ENCODE results near the gene AKAP11. TPM values are rescaled to one million over a fixed set of nuclear protein-coding genes. Genes with fewer than 3 reads are reported as not detected.

AKAP11 gene
- polyA plus RNA-seq, 1 donor from 2014 or later: 20.9 TPM

DNA sequence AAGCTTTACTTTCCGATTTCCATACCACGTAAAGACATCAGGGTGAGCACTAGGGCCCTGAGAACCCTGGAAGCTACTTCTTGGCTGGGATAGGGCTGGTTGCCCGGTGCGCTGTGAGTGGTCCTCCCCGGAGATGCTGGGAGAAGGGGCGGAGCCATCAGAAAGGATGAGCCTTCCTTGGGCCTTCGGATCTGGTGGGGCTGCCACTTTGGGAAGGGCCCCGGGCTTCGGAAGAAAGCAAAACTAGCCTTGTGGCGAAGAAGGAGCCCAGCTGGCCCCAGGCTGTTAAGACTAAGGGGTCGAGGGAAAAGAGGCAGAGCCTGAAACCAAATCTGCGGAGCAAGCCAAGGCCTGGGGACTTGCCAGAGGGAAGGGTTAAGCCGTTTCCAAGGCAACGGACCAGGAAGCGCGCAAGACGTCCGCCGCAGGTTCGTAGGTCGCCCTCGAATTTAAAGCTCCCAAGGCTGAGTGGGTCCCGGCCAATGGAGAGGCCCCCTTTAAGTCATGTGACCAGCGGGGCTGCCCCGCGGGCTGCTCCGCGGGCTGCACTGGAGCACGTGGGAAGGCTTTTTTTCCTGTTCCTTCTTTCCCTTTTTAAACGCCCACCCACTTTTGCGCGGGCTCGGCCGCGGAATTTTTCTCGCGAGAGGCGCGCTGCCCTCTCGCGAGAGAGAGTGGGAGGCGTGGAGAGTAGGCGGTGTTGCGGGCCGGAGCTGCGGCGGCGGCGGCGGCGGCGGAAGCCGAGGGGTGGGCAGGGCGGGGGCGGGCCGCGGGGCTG is 426 bp upstream of the AKAP11 start:
- H3K9ac ChIP-seq (ENCODE audit: low read length): peak overlapping the region; percentile 90
- H3K79me2 ChIP-seq (replicated peaks; ENCODE audit: insufficient read depth, low read length): peaks cover 38% of the 10 kb centered on the region
- peak overlapping the region; percentile 94 for H3K4me3 ChIP-seq (ENCODE audit: low read length)

DNA sequence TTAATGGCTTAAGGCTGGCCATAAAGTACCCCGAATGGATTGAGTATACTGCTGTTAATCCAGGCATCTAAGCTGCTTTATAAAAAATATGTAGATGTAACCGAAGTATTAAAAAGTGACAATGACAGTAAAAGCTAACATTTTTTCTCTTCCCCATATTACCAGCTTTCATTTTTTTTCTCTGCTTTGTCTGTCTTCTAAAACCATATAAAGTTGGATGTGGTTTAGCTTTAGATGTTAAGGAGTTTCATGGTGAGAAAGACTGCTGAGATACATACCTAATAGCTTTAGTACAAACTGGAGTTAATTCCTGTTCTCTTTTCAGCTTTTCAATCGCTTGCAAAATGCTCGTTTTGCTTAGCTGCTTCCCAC is 838 bp downstream of the AKAP11 start:
- Histone ChIP-seq H2AFZ (ENCODE audit: low read depth, low read length) (peak overlapping the region; percentile 74), H3K4me2 (ENCODE audit: low read length) (peak overlapping the region; percentile 95), H4K20me1 (ENCODE audit: insufficient read depth) (no peaks in the 10 kb centered on the region), H3K27ac (ENCODE audit: low read length) (peak overlapping the region; percentile 87), H3K79me2 (replicated peaks; ENCODE audit: insufficient read depth, low read length) (peaks cover 44% of the 10 kb centered on the region), H3K9me3 (ENCODE audit: low read length) (no peaks in the 10 kb centered on the region), H3K4me3 (ENCODE audit: low read length) (peak overlapping the region; percentile 94), H3K36me3 (ENCODE audit: insufficient read depth, low read length) (no peaks in the 10 kb centered on the region), H3F3A (ENCODE audit: insufficient read depth, low read length, poor library complexity, severe bottlenecking) (no peaks in the 10 kb centered on the region), H3K9ac (ENCODE audit: low read length) (peak overlapping the region; percentile 90), H3K27me3 (ENCODE audit: insufficient read depth, low read depth, low read length) (no peaks in the 10 kb centered on the region), H3K9me2 (ENCODE audit: insufficient read depth, low read length) (no peaks in the 10 kb centered on the region)
- TF ChIP-seq RAD21 (conservative IDR thresholded peaks at IDR 0.05) (no peak), SMC3 (conservative IDR thresholded peaks at IDR 0.05; ENCODE audit: poor library complexity) (no peak), EZH2 (IDR thresholded peaks at IDR 0.05; ENCODE audit: borderline replicate concordance, insufficient read depth, low read length, poor library complexity, severe bottlenecking) (no peak), TAF1 (IDR thresholded peaks at IDR 0.05; ENCODE audit: low read depth) (no peak), MXI1 (conservative IDR thresholded peaks at IDR 0.05; ENCODE audit: poor library complexity, severe bottlenecking) (no peak)
- TF ChIP-seq, protein P1, sequence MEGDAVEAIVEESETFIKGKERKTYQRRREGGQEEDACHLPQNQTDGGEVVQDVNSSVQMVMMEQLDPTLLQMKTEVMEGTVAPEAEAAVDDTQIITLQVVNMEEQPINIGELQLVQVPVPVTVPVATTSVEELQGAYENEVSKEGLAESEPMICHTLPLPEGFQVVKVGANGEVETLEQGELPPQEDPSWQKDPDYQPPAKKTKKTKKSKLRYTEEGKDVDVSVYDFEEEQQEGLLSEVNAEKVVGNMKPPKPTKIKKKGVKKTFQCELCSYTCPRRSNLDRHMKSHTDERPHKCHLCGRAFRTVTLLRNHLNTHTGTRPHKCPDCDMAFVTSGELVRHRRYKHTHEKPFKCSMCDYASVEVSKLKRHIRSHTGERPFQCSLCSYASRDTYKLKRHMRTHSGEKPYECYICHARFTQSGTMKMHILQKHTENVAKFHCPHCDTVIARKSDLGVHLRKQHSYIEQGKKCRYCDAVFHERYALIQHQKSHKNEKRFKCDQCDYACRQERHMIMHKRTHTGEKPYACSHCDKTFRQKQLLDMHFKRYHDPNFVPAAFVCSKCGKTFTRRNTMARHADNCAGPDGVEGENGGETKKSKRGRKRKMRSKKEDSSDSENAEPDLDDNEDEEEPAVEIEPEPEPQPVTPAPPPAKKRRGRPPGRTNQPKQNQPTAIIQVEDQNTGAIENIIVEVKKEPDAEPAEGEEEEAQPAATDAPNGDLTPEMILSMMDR (IDR thresholded peaks at IDR 0.05; ENCODE audit: poor library complexity, severe bottlenecking): no peak
- TF ChIP-seq, protein P2, sequence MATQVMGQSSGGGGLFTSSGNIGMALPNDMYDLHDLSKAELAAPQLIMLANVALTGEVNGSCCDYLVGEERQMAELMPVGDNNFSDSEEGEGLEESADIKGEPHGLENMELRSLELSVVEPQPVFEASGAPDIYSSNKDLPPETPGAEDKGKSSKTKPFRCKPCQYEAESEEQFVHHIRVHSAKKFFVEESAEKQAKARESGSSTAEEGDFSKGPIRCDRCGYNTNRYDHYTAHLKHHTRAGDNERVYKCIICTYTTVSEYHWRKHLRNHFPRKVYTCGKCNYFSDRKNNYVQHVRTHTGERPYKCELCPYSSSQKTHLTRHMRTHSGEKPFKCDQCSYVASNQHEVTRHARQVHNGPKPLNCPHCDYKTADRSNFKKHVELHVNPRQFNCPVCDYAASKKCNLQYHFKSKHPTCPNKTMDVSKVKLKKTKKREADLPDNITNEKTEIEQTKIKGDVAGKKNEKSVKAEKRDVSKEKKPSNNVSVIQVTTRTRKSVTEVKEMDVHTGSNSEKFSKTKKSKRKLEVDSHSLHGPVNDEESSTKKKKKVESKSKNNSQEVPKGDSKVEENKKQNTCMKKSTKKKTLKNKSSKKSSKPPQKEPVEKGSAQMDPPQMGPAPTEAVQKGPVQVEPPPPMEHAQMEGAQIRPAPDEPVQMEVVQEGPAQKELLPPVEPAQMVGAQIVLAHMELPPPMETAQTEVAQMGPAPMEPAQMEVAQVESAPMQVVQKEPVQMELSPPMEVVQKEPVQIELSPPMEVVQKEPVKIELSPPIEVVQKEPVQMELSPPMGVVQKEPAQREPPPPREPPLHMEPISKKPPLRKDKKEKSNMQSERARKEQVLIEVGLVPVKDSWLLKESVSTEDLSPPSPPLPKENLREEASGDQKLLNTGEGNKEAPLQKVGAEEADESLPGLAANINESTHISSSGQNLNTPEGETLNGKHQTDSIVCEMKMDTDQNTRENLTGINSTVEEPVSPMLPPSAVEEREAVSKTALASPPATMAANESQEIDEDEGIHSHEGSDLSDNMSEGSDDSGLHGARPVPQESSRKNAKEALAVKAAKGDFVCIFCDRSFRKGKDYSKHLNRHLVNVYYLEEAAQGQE (IDR thresholded peaks at IDR 0.05; ENCODE audit: borderline replicate concordance): no peak

More for the DNA sequence above, 426 bp upstream of the AKAP11 start:
- no peaks in the 10 kb centered on the region for H3K9me2 ChIP-seq (ENCODE audit: insufficient read depth, low read length)
- H3K36me3 ChIP-seq (ENCODE audit: insufficient read depth, low read length): no peaks in the 10 kb centered on the region
- H3K27ac ChIP-seq (ENCODE audit: low read length): peak overlapping the region; percentile 96
- H4K20me1 ChIP-seq (ENCODE audit: insufficient read depth): no peaks in the 10 kb centered on the region
- peak overlapping the region; percentile 83 for H3K4me2 ChIP-seq (ENCODE audit: low read length)
- H2AFZ ChIP-seq (ENCODE audit: low read depth, low read length): peak overlapping the region; percentile 82
- TF ChIP-seq, protein P2 (IDR thresholded peaks at IDR 0.05; ENCODE audit: borderline replicate concordance): no peak
- TF ChIP-seq POLR2AphosphoS5 (IDR thresholded peaks at IDR 0.05) (peak; percentile 68), SMC3 (conservative IDR thresholded peaks at IDR 0.05; ENCODE audit: poor library complexity) (no peak), EP300 (conservative IDR thresholded peaks at IDR 0.05; ENCODE audit: poor library complexity, severe bottlenecking) (peak; percentile 71), RAD21 (conservative IDR thresholded peaks at IDR 0.05) (peak; percentile 39), MXI1 (conservative IDR thresholded peaks at IDR 0.05; ENCODE audit: poor library complexity, severe bottlenecking) (peak; percentile 98), TAF1 (IDR thresholded peaks at IDR 0.05; ENCODE audit: low read depth) (no peak), EZH2 (IDR thresholded peaks at IDR 0.05; ENCODE audit: borderline replicate concordance, insufficient read depth, low read length, poor library complexity, severe bottlenecking) (no peak)
- TF ChIP-seq, protein P1 (IDR thresholded peaks at IDR 0.05; ENCODE audit: poor library complexity, severe bottlenecking): peak; percentile 9
- no peaks in the 10 kb centered on the region for H3K27me3 ChIP-seq (ENCODE audit: insufficient read depth, low read depth, low read length)
- no peaks in the 10 kb centered on the region for H3K9me3 ChIP-seq (ENCODE audit: low read length)
- H3F3A ChIP-seq (ENCODE audit: insufficient read depth, low read length, poor library complexity, severe bottlenecking): no peaks in the 10 kb centered on the region

All from neural cell (in vitro differentiated cells).